ENCODE results near the gene SCFD2. TPM values are rescaled to one million over a fixed set of nuclear protein-coding genes. Genes with fewer than 3 reads are reported as not detected.

The SCFD2 gene
- total and polyA plus RNA-seq, 2 donors (not counting 3 experiments of a cell fraction or from before 2014, with no cell fraction given): 12.3 to 22.8 TPM

DNA sequence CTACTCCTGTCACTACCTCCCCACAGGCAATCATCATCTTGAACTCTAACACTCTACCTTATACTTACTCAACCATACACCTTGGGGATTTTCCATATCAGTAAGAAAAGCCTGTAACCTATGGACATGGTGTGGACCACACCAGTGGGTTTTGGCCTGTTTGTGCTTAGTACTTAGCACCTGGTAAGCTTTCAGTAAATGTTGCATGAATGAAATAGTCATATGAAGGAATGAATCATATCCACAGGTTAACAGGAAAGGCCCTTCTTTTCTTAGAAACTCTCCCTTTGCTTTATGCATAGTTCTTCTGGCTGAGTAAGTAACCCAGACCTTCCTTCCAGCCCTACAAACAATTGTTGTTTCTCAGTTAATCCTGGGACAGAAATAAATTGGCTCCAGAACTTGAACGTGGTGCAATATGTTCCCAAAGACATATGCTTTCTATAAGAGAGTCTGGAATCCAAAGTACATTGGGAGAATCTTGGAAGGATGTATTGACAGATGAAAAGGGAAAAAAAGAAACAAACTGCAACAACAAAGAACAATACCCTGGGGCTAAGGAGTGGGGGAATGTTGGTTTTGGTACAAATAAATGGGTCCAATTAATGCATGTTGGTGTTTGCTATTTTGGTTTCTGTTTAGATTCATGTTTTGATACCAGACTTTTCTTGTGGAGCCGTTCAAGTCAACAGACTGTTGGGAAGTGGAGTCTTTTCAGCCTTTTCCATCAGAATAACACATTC lies 475.9 kb downstream of the SCFD2 start:
- H3K79me2 ChIP-seq (ENCODE audit: control insufficient read depth, insufficient read depth, low read length): no peaks in the 10 kb centered on the region
- no peaks in the 10 kb centered on the region for H3K9me3 ChIP-seq (replicated peaks; ENCODE audit: control insufficient read depth, insufficient read depth, low read length)
- no peak overlapping the region for H3K4me3 ChIP-seq (replicated peaks in 1 of 3; ENCODE audit: insufficient read depth in 1 of 3, low read depth in 1 of 3, low read length in 3 of 3)
- intact Hi-C loops (cut with micrococcal nuclease) (no loop called here), dilution Hi-C loops (cut with MboI; ENCODE audit: extremely low pct_ligation_motif_present, low sequenced_read_pairs) (no loop called here)
- H2AFZ ChIP-seq (ENCODE audit: low read depth, low read length): no peak overlapping the region
- H3K4me2 ChIP-seq (ENCODE audit: insufficient read depth, low read length): no peak overlapping the region
- H4K20me1 ChIP-seq (replicated peaks; ENCODE audit: control insufficient read depth, extremely low read depth, insufficient read depth, low read length): no peaks in the 10 kb centered on the region
- TF ChIP-seq FOS (IDR thresholded peaks at IDR 0.05; ENCODE audit: borderline replicate concordance, insufficient read depth, low read length) (peak; percentile 7), JUN (IDR thresholded peaks at IDR 0.05; ENCODE audit: borderline replicate concordance, insufficient read depth, insufficient read length, low read depth) (no peak)
- no peaks in the 10 kb centered on the region for H3K9me1 ChIP-seq (replicated peaks; ENCODE audit: control insufficient read depth, extremely low read depth, insufficient read depth, low read length)
- H3K27me3 ChIP-seq (ENCODE audit: control insufficient read depth in 2 of 2, insufficient read depth in 2 of 2, low read length in 2 of 2): no peaks in the 10 kb centered on the region
- H3K36me3 ChIP-seq (ENCODE audit: control insufficient read depth in 2 of 2, extremely low read depth in 1 of 2, insufficient read depth in 2 of 2, low read length in 2 of 2): no peaks in the 10 kb centered on the region
- ChIA-PET CTCF (interaction anchor here (1.2 kb wide), 1 partner anchor 8 kb away, joined by 3 read pairs; no protein-coding TSS in a partner anchor), POLR2A (no interaction called here)
- BruUV-seq (replicated peaks): no TSS peak
- H3K27ac ChIP-seq (ENCODE audit: insufficient read depth, low read depth, low read length): no peak overlapping the region
- no peaks in the 10 kb centered on the region for H3K4me1 ChIP-seq (ENCODE audit: control insufficient read depth, extremely low read depth, insufficient read depth, low read length)
- FAIRE-seq (no peak), DNase-seq (ENCODE audit: low read depth, low spot score) (peak; percentile 43)
- H3K9ac ChIP-seq (replicated peaks; ENCODE audit: extremely low read depth, insufficient read depth, low read length): no peak overlapping the region

DNA sequence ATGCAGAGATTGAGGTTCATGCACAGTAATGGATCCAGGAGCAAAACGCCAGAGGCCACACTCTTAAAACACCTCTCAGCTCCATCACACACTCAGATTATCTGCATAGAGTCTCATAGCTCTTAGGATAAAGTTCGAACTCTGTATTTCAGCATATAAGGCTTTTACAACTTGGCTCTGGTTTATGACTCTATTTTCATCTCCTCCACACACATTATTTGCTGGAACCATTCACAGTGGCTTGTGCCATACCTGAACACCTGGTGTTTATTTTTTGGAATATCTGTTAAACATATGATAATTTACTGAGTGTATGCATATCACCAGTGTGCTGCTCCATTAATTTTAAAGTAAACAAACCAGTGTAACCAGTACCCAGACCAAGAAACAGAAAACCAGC lies 476.5 kb downstream of the SCFD2 start:
- ChIA-PET CTCF (no interaction called here), POLR2A (no interaction called here)
- Histone ChIP-seq H3K27ac (ENCODE audit: insufficient read depth, low read depth, low read length) (no peak overlapping the region), H3K4me1 (ENCODE audit: control insufficient read depth, extremely low read depth, insufficient read depth, low read length) (no peaks in the 10 kb centered on the region), H3K4me2 (ENCODE audit: insufficient read depth, low read length) (no peak overlapping the region), H3K79me2 (ENCODE audit: control insufficient read depth, insufficient read depth, low read length) (no peaks in the 10 kb centered on the region), H3K9me3 (replicated peaks; ENCODE audit: control insufficient read depth, insufficient read depth, low read length) (no peaks in the 10 kb centered on the region), H4K20me1 (replicated peaks; ENCODE audit: control insufficient read depth, extremely low read depth, insufficient read depth, low read length) (no peaks in the 10 kb centered on the region), H3K27me3 (ENCODE audit: control insufficient read depth in 2 of 2, insufficient read depth in 2 of 2, low read length in 2 of 2) (no peaks in the 10 kb centered on the region), H3K9ac (replicated peaks; ENCODE audit: extremely low read depth, insufficient read depth, low read length) (no peak overlapping the region), H3K4me3 (replicated peaks in 1 of 3; ENCODE audit: insufficient read depth in 1 of 3, low read depth in 1 of 3, low read length in 3 of 3) (no peak overlapping the region), H2AFZ (ENCODE audit: low read depth, low read length) (no peak overlapping the region), H3K36me3 (ENCODE audit: control insufficient read depth in 2 of 2, extremely low read depth in 1 of 2, insufficient read depth in 2 of 2, low read length in 2 of 2) (no peaks in the 10 kb centered on the region), H3K9me1 (replicated peaks; ENCODE audit: control insufficient read depth, extremely low read depth, insufficient read depth, low read length) (no peaks in the 10 kb centered on the region)
- FAIRE-seq: no peak
- dilution Hi-C loops (cut with MboI; ENCODE audit: extremely low pct_ligation_motif_present, low sequenced_read_pairs) (no loop called here), intact Hi-C loops (cut with micrococcal nuclease) (no loop called here)
- TF ChIP-seq FOS (IDR thresholded peaks at IDR 0.05; ENCODE audit: borderline replicate concordance, insufficient read depth, low read length) (no peak), POLR2A (IDR thresholded peaks at IDR 0.05; ENCODE audit: low read depth, low read length) (no peak), POLR2AphosphoS5 (IDR thresholded peaks at IDR 0.05; ENCODE audit: insufficient read depth, low read depth, low read length) (no peak), EZH2 (IDR thresholded peaks at IDR 0.05; ENCODE audit: borderline replicate concordance, low read depth, low read length, severe bottlenecking) (no peak), GATA2 (IDR thresholded peaks at IDR 0.05; ENCODE audit: insufficient read depth, insufficient read length, low read depth, low read length) (no peak), JUN (IDR thresholded peaks at IDR 0.05; ENCODE audit: borderline replicate concordance, insufficient read depth, insufficient read length, low read depth) (no peak), MYC (IDR thresholded peaks at IDR 0.05; ENCODE audit: low read depth, low read length) (no peak)
- TF ChIP-seq, protein P1, sequence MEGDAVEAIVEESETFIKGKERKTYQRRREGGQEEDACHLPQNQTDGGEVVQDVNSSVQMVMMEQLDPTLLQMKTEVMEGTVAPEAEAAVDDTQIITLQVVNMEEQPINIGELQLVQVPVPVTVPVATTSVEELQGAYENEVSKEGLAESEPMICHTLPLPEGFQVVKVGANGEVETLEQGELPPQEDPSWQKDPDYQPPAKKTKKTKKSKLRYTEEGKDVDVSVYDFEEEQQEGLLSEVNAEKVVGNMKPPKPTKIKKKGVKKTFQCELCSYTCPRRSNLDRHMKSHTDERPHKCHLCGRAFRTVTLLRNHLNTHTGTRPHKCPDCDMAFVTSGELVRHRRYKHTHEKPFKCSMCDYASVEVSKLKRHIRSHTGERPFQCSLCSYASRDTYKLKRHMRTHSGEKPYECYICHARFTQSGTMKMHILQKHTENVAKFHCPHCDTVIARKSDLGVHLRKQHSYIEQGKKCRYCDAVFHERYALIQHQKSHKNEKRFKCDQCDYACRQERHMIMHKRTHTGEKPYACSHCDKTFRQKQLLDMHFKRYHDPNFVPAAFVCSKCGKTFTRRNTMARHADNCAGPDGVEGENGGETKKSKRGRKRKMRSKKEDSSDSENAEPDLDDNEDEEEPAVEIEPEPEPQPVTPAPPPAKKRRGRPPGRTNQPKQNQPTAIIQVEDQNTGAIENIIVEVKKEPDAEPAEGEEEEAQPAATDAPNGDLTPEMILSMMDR (IDR thresholded peaks at IDR 0.05; ENCODE audit: extremely low read depth in 1 of 2, insufficient read depth in 1 of 2, low read depth in 1 of 2, low read length in 2 of 2): no peak
- TF ChIP-seq, protein P2, sequence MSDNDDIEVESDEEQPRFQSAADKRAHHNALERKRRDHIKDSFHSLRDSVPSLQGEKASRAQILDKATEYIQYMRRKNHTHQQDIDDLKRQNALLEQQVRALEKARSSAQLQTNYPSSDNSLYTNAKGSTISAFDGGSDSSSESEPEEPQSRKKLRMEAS (IDR thresholded peaks at IDR 0.05; ENCODE audit: insufficient read depth, insufficient read length): no peak
- no peak for DNase-seq (ENCODE audit: low read depth, low spot score)
- no TSS peak for BruUV-seq (replicated peaks)
